ENCODE measurements around the gene STAB1. TPM values are rescaled to one million over a fixed set of nuclear protein-coding genes. Genes with fewer than 3 reads are reported as not detected.
A peak's percentile ranks its signal among the peaks of the same experiment; 100 is the strongest.

The STAB1 gene
- total RNA-seq, 1 donor from 2014 or later: 6.3 TPM

DNA sequence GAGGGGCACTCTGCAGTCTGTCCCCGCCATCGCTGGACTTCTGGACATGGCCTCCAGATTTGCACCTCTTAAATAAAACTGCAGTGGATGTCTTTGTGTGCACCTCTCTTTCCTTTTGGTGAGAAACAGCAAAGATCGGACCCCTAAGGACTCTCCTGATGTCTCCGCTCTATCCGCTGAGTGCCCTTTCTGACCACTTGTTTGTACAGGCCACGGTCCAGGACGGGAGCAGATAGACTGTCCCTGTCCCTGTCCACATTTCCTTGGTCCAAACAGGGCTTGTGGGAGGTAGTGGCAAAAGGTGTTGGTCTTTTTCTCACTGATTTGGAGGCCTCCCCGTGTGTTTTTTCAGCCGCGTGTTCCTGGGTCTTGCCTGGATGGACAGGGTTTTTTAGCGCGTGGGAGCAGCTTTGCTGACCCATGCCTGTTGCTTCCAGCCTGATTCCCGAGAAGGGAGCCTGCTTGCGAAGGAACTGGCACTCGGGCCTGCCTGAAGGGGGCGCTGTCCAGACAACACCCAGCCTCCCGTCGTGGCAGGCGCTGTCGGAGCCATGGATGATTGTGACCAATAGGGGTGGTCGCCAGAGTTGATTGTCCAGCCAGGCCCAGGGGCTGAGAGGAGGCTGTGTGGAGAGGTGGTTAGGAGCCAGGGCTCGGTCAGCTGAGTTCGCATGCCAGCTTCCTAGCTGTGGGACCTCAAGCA is 13.2 kb upstream of the STAB1 start:
- H3K9me3 Mint-ChIP-seq (ENCODE audit: unreplicated experiment): peaks cover 25% of the 10 kb centered on the region
- H3K4me1 Mint-ChIP-seq (ENCODE audit: low read depth, unreplicated experiment): peaks cover 42% of the 10 kb centered on the region
- H3K4me3 Mint-ChIP-seq (ENCODE audit: unreplicated experiment): peak overlapping the region; percentile 74
- peaks cover 13% of the 10 kb centered on the region for H3K36me3 Mint-ChIP-seq (ENCODE audit: unreplicated experiment)
- H3K27me3 Mint-ChIP-seq (ENCODE audit: unreplicated experiment): peaks cover 17% of the 10 kb centered on the region
- TF ChIP-seq, protein P1, sequence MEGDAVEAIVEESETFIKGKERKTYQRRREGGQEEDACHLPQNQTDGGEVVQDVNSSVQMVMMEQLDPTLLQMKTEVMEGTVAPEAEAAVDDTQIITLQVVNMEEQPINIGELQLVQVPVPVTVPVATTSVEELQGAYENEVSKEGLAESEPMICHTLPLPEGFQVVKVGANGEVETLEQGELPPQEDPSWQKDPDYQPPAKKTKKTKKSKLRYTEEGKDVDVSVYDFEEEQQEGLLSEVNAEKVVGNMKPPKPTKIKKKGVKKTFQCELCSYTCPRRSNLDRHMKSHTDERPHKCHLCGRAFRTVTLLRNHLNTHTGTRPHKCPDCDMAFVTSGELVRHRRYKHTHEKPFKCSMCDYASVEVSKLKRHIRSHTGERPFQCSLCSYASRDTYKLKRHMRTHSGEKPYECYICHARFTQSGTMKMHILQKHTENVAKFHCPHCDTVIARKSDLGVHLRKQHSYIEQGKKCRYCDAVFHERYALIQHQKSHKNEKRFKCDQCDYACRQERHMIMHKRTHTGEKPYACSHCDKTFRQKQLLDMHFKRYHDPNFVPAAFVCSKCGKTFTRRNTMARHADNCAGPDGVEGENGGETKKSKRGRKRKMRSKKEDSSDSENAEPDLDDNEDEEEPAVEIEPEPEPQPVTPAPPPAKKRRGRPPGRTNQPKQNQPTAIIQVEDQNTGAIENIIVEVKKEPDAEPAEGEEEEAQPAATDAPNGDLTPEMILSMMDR (IDR thresholded peaks at IDR 0.05; ENCODE audit: partially characterized antibody, unreplicated experiment): peak; percentile 83
- peak overlapping the region; percentile 97 for H3K27ac Mint-ChIP-seq (ENCODE audit: unreplicated experiment)
- peak; percentile 77 for DNase-seq

DNA sequence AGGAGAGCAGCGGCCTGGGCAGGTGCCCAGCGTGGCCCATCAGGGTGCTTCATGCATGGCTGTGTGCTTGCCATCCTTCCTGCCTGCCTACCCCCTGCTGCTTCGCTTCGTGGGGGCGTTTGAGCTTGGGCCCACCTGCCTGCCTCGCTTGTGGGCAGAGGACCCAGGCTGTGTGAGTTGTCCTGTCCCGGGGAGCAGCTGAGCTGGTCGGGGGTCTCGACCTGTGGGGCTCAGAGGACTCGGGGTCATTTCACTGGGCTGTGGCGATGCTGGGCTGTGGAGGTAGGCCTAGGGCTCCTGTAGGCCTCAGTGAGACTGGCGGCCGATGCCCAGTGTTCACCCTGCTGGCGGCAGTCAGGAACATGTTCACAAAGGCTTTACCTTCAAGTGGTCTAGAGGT is 12.1 kb upstream of the STAB1 start:
- Mint-ChIP-seq H3K9me3 (ENCODE audit: unreplicated experiment) (peaks cover 29% of the 10 kb centered on the region), H3K27me3 (ENCODE audit: unreplicated experiment) (peaks cover 17% of the 10 kb centered on the region), H3K27ac (ENCODE audit: unreplicated experiment) (peak overlapping the region; percentile 64), H3K4me1 (ENCODE audit: low read depth, unreplicated experiment) (peaks cover 41% of the 10 kb centered on the region), H3K36me3 (ENCODE audit: unreplicated experiment) (peaks cover 11% of the 10 kb centered on the region), H3K4me3 (ENCODE audit: unreplicated experiment) (peak overlapping the region; percentile 25)
- TF ChIP-seq, protein P1 (IDR thresholded peaks at IDR 0.05; ENCODE audit: partially characterized antibody, unreplicated experiment): no peak
- no peak for DNase-seq

- TF ChIP-seq, protein P1 (IDR thresholded peaks at IDR 0.05; ENCODE audit: partially characterized antibody, unreplicated experiment): no peak
- Mint-ChIP-seq H3K4me3 (ENCODE audit: unreplicated experiment) (peak overlapping the region; percentile 42), H3K36me3 (ENCODE audit: unreplicated experiment) (peaks cover 6% of the 10 kb centered on the region), H3K4me1 (ENCODE audit: low read depth, unreplicated experiment) (peaks cover 38% of the 10 kb centered on the region), H3K9me3 (ENCODE audit: unreplicated experiment) (peaks cover 26% of the 10 kb centered on the region), H3K27me3 (ENCODE audit: unreplicated experiment) (peaks cover 14% of the 10 kb centered on the region), H3K27ac (ENCODE audit: unreplicated experiment) (peak overlapping the region; percentile 52)
- DNase-seq: no peak
Observed at GRCh38 chr3:52483577-52484381, 11.4 kb upstream of the STAB1 start.

DNA sequence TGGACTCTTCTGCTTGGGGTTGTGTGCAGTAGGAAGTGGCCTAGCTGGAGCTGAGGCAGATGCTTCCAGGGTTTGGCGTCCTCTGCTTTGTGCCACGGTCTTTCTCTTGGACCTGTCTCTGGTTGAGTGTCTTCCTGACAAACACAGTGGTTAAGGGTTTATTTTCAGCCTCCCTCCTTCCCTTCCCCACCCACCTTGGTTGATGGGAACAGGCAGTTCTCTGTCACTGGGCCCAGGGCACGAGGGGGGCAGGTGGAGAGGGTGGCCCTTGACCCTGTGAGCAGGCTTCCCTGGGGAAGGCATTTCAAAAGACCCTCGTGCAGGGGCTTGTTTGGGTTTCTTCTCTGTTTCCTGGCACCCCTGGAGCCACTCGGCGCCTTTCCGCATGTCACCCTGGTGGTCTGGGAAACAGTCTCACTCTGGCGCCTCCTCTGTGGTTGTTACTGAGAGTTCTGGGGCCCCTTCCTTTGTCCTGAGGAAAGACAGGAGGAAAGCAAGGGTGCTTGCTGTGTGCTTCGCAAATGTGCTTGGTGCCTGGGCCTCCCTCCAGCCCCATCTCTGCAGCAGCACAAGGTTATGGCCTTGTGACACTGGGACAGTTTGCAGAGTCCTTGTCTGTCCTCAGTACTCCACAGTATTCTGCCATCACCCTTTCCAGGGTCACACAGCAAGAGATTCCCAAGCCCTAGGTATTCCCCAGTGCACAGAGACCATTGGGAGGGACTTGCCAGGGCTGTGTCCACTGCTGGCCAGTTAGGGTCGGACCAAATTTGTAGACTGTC is 10.3 kb upstream of the STAB1 start:
- TF ChIP-seq, protein P1 (IDR thresholded peaks at IDR 0.05; ENCODE audit: partially characterized antibody, unreplicated experiment): no peak
- no peak overlapping the region for H3K4me3 Mint-ChIP-seq (ENCODE audit: unreplicated experiment)
- peaks cover 38% of the 10 kb centered on the region for H3K4me1 Mint-ChIP-seq (ENCODE audit: low read depth, unreplicated experiment)
- DNase-seq: no peak
- H3K27ac Mint-ChIP-seq (ENCODE audit: unreplicated experiment): no peak overlapping the region
- H3K9me3 Mint-ChIP-seq (ENCODE audit: unreplicated experiment): peaks cover 26% of the 10 kb centered on the region
- peaks cover 14% of the 10 kb centered on the region for H3K27me3 Mint-ChIP-seq (ENCODE audit: unreplicated experiment)
- H3K36me3 Mint-ChIP-seq (ENCODE audit: unreplicated experiment): no peaks in the 10 kb centered on the region
